Measurements from ENCODE around the gene PSMA3. TPM values are rescaled to one million over a fixed set of nuclear protein-coding genes. Genes with fewer than 3 reads are reported as not detected.
A peak's percentile ranks its signal among the peaks of the same experiment; 100 is the strongest.

Gene PSMA3
- total and polyA plus RNA-seq, 2 of the 8 experiments (the other 6 are each of a cell fraction or from before 2014, with no cell fraction given) = 285 to 507 TPM

- TF ChIP-seq YY1 (IDR thresholded peaks at IDR 0.05; ENCODE audit: low read depth, low read length) = peak; percentile 26; the same call in 1 of the 2 replicates
- peak; percentile 98 for TF ChIP-seq ASH2L (IDR thresholded peaks at IDR 0.05; ENCODE audit: low read length)
- peak; percentile 67 for TF ChIP-seq SAP30 (IDR thresholded peaks at IDR 0.05; ENCODE audit: insufficient read depth, insufficient replicate concordance, low read length)
- no peak for TF ChIP-seq EZH2 (IDR thresholded peaks at IDR 0.05; ENCODE audit: low read depth, low read length, severe bottlenecking)
- peak; percentile 63 for TF ChIP-seq KDM5A (IDR thresholded peaks at IDR 0.05; ENCODE audit: low read length)
- TF ChIP-seq PHF8 (conservative IDR thresholded peaks at IDR 0.05; ENCODE audit: low read depth, low read length) = peak; percentile 95
- TF ChIP-seq TAF1 (IDR thresholded peaks at IDR 0.05; ENCODE audit: low read depth, low read length) = peak; percentile 94
- TF ChIP-seq SP1 (IDR thresholded peaks at IDR 0.05; ENCODE audit: low read depth, low read length) = peak; percentile 73; the same call in 1 of the 2 replicates
- peak; percentile 45 for TF ChIP-seq TAF7 (optimal IDR thresholded peaks at IDR 0.05; ENCODE audit: borderline replicate concordance, low read depth, low read length)
- peak; percentile 59 to 93; a peak in 2 of 4 replicates for TF ChIP-seq SIN3A (conservative IDR thresholded peaks at IDR 0.05 in 1 of 2, IDR thresholded peaks at IDR 0.05 in 1 of 2; ENCODE audit: low read depth in 1 of 2, low read length in 2 of 2)
- TF ChIP-seq SP4 (IDR thresholded peaks at IDR 0.05; ENCODE audit: low read length) = peak; percentile 52; the same call in 1 of the 2 replicates
- TF ChIP-seq CREB1 (IDR thresholded peaks at IDR 0.05) = peak; percentile 18; the same call in 1 of the 2 replicates
- peak; percentile 69; the same call in 1 of the 2 replicates for TF ChIP-seq MAFK (IDR thresholded peaks at IDR 0.05; ENCODE audit: low read depth, low read length)
- peak; percentile 39; the same call in 1 of the 2 replicates for TF ChIP-seq MAX (IDR thresholded peaks at IDR 0.05)
- TF ChIP-seq HDAC6 (IDR thresholded peaks at IDR 0.05; ENCODE audit: low read depth, low read length) = no peak
- peak; percentile 94 to 98 for TF ChIP-seq POLR2A (IDR thresholded peaks at IDR 0.05; ENCODE audit: control extremely low read depth in 1 of 2, low read depth in 2 of 2, low read length in 2 of 2)
- TF ChIP-seq ATF2 (IDR thresholded peaks at IDR 0.05; ENCODE audit: low read length) = no peak
- peak; percentile 71 for TF ChIP-seq CHD2 (IDR thresholded peaks at IDR 0.05; ENCODE audit: low read length)
- TF ChIP-seq RBBP5 (IDR thresholded peaks at IDR 0.05; ENCODE audit: borderline replicate concordance, low read depth, low read length) = no peak; the same call in 1 of the 2 replicates
- TF ChIP-seq E2F6 (IDR thresholded peaks at IDR 0.05) = 0 out of 2 replicates have a peak, but pooled peaks have one; percentile 18
Measured at GRCh38 chr14:58244556-58245387, at the start of gene PSMA3 (continued).
